Motor neuron (in vitro differentiated cells): ENCODE measurements around the gene CATSPERD. TPM values are rescaled to one million over a fixed set of nuclear protein-coding genes. Genes with fewer than 3 reads are reported as not detected.

Source experiments
- ATAC-seq, 8 experiments: fragments of 200-7000 bp; cut with Tn5 transposase; replicated peaks in 6 of 8; 2 replicates each; pipeline ENCODE4 v1.8.0; 2021; ENCODE audit warnings: mild to moderate bottlenecking in 8 of 8, moderate library complexity in 8 of 8
- H3K27ac ChIP-seq, 2 donors: fragments of 250-450 bp; sonication (Bioruptor Pico); 2 replicates each; pipeline ENCODE4 v1.9.0; 2021; ENCODE audit warnings: antibody characterized with exemption in 2 of 2, mild to moderate bottlenecking in 2 of 2, moderate library complexity in 1 of 2
- H3K4me1 ChIP-seq, 2 donors: fragments of 250-450 bp; sonication (Bioruptor Pico); replicated peaks in 1 of 2; 2 replicates each; pipeline ENCODE4 v1.6.1; 2021; ENCODE audit warnings: antibody characterized with exemption in 2 of 2, mild to moderate bottlenecking in 2 of 2, moderate library complexity in 1 of 2
- H3K4me3 ChIP-seq, 5 donors: fragments of 250-450 bp; sonication (Bioruptor Pico); 2 replicates each; pipeline ENCODE4 v1.9.0; 2021; ENCODE audit warnings: antibody characterized with exemption in 5 of 5, mild to moderate bottlenecking in 5 of 5, moderate library complexity in 4 of 5
- whole genome bisulfite sequencing, 10 experiments: fragments of 450-650 bp; shearing (Covaris generic); methylation state at CpG; one replicate each; pipeline ENCODE4 v1.0.0; 2022; 5-methylcytosine and 5-hydroxymethylcytosine counted together
- in situ Hi-C, 9 experiments: fragments of 400-800 bp; cut with MboI; loops; one replicate each; pipeline ENCODE4 v1.15.0; 2021; ENCODE audit warnings: low sequenced_read_pairs in 9 of 9, low pct_unique_long_range_greater_than_20kb in 2 of 9; ENCODE audit not compliant: unreplicated experiment in 9 of 9
- total RNA-seq, 8 experiments: library from RNA; unstranded; fragments of 300-600 nt; gene quantifications; 2 replicates each; pipeline versions ENCODE4 v1.2.3 to v1.2.4, GENCODE V29; 2022

The CATSPERD gene
- total RNA-seq, 8 experiments from 2014 or later, result 0.05 TPM; not detected in 7

DNA sequence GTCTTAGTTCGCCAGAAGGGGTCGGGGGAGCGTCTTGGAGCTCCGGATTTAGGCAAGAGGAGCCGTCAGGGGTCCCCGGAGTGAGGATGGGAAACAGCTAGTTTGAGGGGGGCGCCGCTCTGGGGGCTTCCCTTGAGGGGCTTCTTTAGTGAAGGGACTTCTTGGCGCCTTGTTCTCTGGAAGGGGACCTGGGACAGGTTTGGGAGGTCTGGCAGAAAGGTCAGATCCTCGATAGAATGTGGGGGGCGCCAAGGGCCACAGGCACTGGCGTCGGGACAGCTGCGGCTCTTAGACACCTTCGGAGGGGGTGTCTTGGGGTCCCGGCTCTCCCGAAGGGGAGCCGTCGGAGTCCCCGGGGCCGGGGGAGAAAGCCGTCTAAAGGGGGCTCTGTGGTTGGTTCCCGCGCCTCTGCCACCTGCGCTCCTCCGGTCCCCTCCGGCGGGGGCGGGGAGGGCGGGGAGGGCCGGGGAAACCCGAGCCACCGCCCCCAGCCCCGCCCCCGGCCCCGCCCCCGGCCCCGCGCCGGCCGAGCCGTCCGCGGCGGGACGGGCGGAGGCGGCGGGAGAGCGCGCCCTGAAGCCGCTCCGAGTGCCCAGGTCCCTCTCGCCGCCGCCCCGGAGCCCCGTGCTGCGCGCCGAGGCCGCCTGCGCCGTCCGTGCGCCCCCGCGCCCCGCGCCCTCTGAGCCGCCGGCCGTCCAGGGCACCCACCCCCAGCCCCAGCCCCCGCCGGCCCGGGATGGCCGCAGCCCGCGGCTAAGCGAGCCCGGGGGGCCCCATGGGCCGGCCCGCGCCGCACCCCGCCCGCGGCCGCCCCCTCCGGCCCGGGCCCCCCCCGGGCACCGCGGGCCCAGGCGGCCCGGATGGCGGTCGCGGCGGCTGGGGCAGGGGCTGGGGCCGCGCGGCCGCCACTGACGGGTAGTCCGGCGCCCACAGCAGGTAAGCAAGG lies 84.4 kb downstream of the CATSPERD start, which contains the start of gene NRTN:
Gene NRTN, plus strand, starts transcription at position 552 of the 946 bp plus-strand sequence. CDS start 19,099 bp downstream, outside the sequence.
- WGBS, 10 experiments, result 0% methylated on average over 3 of the region's 107 CpGs; no CpG with 5 or more reads in 9 of the 10 experiments
- in situ Hi-C loops, result loop anchor here in 1 of 9 experiments (10.0 to 25.0 kb wide), 2 partner anchors 80 to 208 kb away; no protein-coding TSS in a partner anchor
- Histone ChIP-seq H3K4me1 (peaks cover 11 to 26% of the 10 kb centered on the region in 2 donors), H3K4me3 (peak within 1 kb of the TSS; percentile 16 to 37 (median 32)), H3K27ac (peak within 1 kb of the TSS in 1 of 2 donors; percentile 36)
- ATAC-seq, result peak in 4 of 8 experiments; percentile 0 to 11 (median 6)

DNA sequence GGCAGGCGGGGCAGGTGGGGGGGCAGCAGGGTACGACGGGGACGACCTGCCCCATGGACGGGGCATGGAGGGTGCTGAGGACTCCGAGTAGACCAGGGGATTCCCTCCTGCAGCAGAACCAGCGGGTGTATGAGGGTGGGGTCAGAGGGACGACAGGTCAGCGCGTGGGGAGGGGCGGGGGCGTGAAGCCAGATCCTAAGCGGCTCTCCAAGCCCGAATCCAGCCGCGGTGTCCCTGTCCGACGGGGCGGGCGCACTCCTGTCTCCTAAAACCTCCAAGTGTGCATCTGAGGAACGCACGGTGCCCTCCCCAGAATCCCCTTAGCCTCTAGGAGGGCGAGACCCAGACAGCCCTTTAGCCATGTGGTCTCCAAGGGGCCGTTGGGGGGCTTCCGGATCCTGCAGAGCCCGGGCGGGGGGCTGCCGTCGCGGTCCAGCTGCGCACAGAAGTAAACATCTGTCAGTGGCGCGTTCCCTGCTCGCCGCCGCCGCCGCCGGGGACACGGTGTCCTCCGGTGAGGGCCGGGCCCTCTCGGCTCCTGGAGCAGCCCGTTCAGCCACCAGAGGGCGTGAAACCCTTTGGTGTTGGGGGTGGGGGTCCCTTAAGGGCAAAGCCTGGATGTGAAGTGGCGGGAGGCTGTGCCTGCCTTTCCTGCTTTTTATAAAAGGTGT lies 85.2 kb downstream of the CATSPERD start:
- peak; percentile 3 to 63 (median 48) for ATAC-seq
- Histone ChIP-seq H3K27ac (peak overlapping the region in 1 of 2 donors; percentile 36), H3K4me3 (peak overlapping the region in 4 of 5 donors; percentile 25 to 37 (median 32)), H3K4me1 (peaks cover 11 to 26% of the 10 kb centered on the region in 2 donors)
- in situ Hi-C loops, result loop anchor here in 1 of 9 experiments (10.0 to 25.0 kb wide), 2 partner anchors 79 to 207 kb away; no protein-coding TSS in a partner anchor
- no CpG with 5 or more reads among the region's 46 CpGs for WGBS, 10 experiments

DNA sequence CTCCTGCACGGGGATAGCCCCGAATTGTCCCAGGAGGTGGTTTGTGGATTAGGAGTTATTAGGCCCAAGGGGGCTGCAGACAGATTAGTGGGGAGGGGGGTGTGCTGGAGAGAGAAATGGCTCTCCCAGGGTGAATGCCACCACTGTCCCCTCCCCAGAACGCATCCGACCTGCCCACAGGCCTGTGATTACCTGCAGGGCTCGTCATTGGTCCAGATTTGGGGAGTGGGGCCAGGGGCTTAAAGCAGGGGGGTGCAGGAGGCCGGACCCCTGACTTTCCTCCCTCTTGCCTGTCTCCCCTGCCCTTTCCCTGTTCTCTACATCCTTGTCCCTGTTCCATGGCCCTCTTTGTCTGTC lies 85.7 kb downstream of the CATSPERD start:
- WGBS, 10 experiments, result 17 to 20% methylated on average over 1 to 4 of the region's 6 CpGs; no CpG with 5 or more reads in 8 of the 10 experiments
- in situ Hi-C loops, result loop anchor here in 1 of 9 experiments (10.0 to 25.0 kb wide), 2 partner anchors 79 to 206 kb away; no protein-coding TSS in a partner anchor
- peak overlapping the region in 4 of 5 donors; percentile 25 to 37 (median 32) for H3K4me3 ChIP-seq
- H3K4me1 ChIP-seq, result peaks cover 11 to 26% of the 10 kb centered on the region in 2 donors
- no peak overlapping the region for H3K27ac ChIP-seq
- ATAC-seq, result no peak

GRCh38 chr19:5806905-5807304 lies 86.5 kb downstream of the CATSPERD start:
- in situ Hi-C loops, result loop anchor here in 1 of 9 experiments (10.0 to 25.0 kb wide), 2 partner anchors 78 to 205 kb away; no protein-coding TSS in a partner anchor
- ATAC-seq, result no peak
- 70 to 96% (median 89%) methylated on average over 1 to 5 of the region's 5 CpGs; no CpG with 5 or more reads in 6 of the 10 experiments for WGBS, 10 experiments

DNA sequence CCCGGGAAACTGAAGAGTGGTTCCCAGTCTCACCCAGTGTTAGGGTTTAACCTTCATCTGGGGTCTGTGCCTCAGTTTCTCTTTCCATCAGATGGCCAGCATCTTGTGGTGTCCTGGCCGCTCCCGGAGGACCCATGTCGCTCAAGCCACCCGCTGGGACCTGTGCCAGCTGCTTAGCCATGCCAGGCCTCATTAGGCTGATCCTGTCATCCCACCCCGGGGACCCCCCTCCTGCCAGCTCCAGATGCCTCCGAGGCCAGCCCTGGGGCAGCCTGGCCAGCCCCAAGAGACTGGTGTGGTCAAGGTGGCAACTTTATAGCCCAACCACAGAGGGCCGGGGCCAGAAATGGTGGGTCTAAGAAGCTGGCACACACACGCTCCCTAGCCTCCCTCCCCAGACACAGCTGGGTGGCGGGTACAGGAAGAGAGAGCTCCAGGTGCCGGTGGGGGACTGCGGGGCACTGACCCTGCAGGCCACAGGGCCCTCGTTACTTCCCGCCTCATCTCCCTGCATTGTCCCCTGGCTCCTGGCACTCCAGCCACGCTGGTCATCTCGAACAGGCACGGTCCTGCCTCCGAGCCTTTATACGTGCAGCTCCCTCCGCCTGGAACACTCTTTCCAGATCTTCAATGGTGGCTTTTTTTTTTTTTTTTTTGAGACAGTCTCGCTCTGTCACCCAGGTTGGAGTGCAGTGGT lies 87.8 kb downstream of the CATSPERD start:
- in situ Hi-C loops, result loop anchor here in 1 of 9 experiments (10.0 to 25.0 kb wide), 2 partner anchors 77 to 204 kb away; no protein-coding TSS in a partner anchor
- Histone ChIP-seq H3K4me1 (peaks cover 6 to 15% of the 10 kb centered on the region in 2 donors), H3K27ac (no peak overlapping the region), H3K4me3 (no peak overlapping the region)
- WGBS, 10 experiments, result 60 to 100% (median 75%) methylated on average over 1 to 6 of the region's 21 CpGs; no CpG with 5 or more reads in 5 of the 10 experiments
- ATAC-seq, result no peak

More at GRCh38 chr19:5806905-5807304, 86.5 kb downstream of the CATSPERD start:
- H3K27ac ChIP-seq, result no peak overlapping the region
- no peak overlapping the region for H3K4me3 ChIP-seq
- peaks cover 11 to 24% of the 10 kb centered on the region in 2 donors for H3K4me1 ChIP-seq

- peaks cover 6 to 13% of the 10 kb centered on the region in 2 donors for H3K4me1 ChIP-seq
- 86 to 100% (median 98%) methylated on average over 1 to 8 of the region's 9 CpGs; no CpG with 5 or more reads in 3 of the 10 experiments for WGBS, 10 experiments
- ATAC-seq, result no peak
- H3K27ac ChIP-seq, result no peak overlapping the region
- in situ Hi-C loops, result loop anchor here in 1 of 9 experiments (10.0 to 25.0 kb wide), 2 partner anchors 76 to 203 kb away; no protein-coding TSS in a partner anchor
- H3K4me3 ChIP-seq, result no peak overlapping the region
These were observed 88.6 kb downstream of the CATSPERD start for GRCh38 chr19:5809053-5809452.

- in situ Hi-C loops, result loop anchor here in 1 of 9 experiments (10.0 to 25.0 kb wide), 2 partner anchors 75 to 203 kb away; no protein-coding TSS in a partner anchor
- WGBS, 10 experiments, result 17 to 100% (median 82%) methylated on average over 1 to 7 of the region's 10 CpGs; no CpG with 5 or more reads in 2 of the 10 experiments
- H3K4me1 ChIP-seq, result peaks cover 6 to 9% of the 10 kb centered on the region in 2 donors
- H3K4me3 ChIP-seq, result no peak overlapping the region
- no peak overlapping the region for H3K27ac ChIP-seq
- ATAC-seq, result no peak
These were observed 89.0 kb downstream of the CATSPERD start for GRCh38 chr19:5809469-5809868.

DNA sequence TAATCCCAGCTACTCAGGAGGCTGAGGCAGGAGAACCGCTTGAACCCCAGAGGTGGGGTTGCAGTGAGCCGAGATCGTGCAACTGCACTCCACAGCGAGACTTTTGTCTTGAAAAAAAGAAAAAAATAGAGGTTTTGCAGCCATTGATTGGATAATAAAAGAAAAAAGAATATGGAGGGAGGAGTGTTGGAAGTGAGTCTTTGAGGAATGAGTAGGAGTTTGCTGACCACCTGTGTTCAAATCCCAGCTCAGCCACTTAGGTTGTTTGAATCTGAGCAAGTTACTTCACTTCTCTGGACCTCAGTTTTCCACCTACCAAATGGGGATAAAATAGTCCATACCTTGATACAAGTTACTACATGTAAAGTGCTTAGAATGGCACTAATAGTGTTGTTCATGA lies 90.7 kb downstream of the CATSPERD start:
- WGBS, 10 experiments, result 50 to 100% (median 79%) methylated on average over 1 to 4 of the region's 4 CpGs; no CpG with 5 or more reads in 6 of the 10 experiments
- H3K4me3 ChIP-seq, result no peak overlapping the region
- in situ Hi-C loops, result loop anchor here in 1 of 9 experiments (25.0 kb wide), 1 partner anchor 201 kb away; no protein-coding TSS in a partner anchor
- no peak overlapping the region for H3K27ac ChIP-seq
- peaks cover 3 to 4% of the 10 kb centered on the region in 2 donors for H3K4me1 ChIP-seq
- ATAC-seq, result no peak

DNA sequence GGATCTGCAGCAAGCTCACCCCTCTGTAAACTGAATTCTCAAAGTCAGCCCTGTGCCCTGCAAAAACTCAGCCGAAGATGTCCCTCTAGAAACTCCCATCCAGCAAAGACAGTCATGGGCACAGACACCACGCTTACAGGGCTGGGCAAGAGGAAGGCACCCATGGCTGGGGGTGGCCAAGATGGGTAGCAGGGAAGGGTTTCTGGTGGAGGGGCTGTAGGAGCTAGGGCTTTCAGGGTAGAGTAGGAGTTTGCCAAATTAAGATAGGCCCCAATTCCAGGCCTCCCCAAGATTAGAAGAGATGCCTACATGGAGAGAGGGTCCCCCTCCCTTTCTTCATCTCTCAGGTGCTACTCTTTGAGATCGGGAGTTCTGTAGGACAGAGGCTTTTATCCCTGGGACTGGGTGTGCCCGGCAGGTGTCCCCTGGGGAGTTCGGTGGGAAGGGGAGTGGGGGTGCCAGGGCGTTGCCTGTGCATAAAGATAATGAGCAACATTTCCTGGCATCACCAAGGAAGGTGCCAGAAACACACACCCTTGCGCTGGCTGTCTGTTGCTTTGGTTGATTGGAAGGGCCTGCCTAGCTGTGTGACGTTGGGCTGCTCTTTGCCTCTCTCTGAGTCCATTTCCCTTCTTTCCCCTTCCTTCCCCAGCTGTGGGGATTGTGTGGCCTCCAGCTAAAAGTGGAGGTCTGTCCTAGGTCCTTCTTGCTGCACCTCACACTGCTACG lies 93.8 kb downstream of the CATSPERD start:
- in situ Hi-C loops, result loop anchor here in 1 of 9 experiments (25.0 kb wide), 1 partner anchor 198 kb away; no protein-coding TSS in a partner anchor
- ATAC-seq, result peak in 5 of 8 experiments; percentile 11 to 82 (median 38)
- H3K4me1 ChIP-seq, result no peaks in the 10 kb centered on the region
- H3K4me3 ChIP-seq, result no peak overlapping the region
- 10 to 92% (median 82%) methylated on average over 2 to 4 of the region's 9 CpGs; no CpG with 5 or more reads in 5 of the 10 experiments for WGBS, 10 experiments
- H3K27ac ChIP-seq, result no peak overlapping the region

- ATAC-seq, result peak in 5 of 8 experiments; percentile 20 to 52 (median 44)
- in situ Hi-C loops, result loop anchor here in 1 of 9 experiments (25.0 kb wide), 1 partner anchor 197 kb away; no protein-coding TSS in a partner anchor
- Histone ChIP-seq H3K27ac (no peak overlapping the region), H3K4me1 (no peaks in the 10 kb centered on the region), H3K4me3 (no peak overlapping the region)
- WGBS, 10 experiments, result 20 to 100% (median 40%) methylated on average over 1 to 6 of the region's 11 CpGs; no CpG with 5 or more reads in 7 of the 10 experiments
These were observed 94.4 kb downstream of the CATSPERD start for GRCh38 chr19:5814852-5815246.

- Histone ChIP-seq H3K27ac (no peak overlapping the region), H3K4me3 (no peak overlapping the region), H3K4me1 (no peaks in the 10 kb centered on the region)
- no peak for ATAC-seq
- WGBS, 10 experiments, result 33 to 100% (median 90%) methylated on average over 2 of the region's 2 CpGs; no CpG with 5 or more reads in 3 of the 10 experiments
- in situ Hi-C loops, result loop anchor here in 1 of 9 experiments (25.0 kb wide), 1 partner anchor 195 kb away; no protein-coding TSS in a partner anchor
These were observed 96.8 kb downstream of the CATSPERD start for GRCh38 chr19:5817218-5817617.
